ENCODE results near the gene PYCR2.
A peak's percentile ranks its signal among the peaks of the same experiment; 100 is the strongest.

The PYCR2 gene

GRCh38 chr1:225886159-225887029 lies 37.7 kb downstream of the PYCR2 start:
- CTCF ChIA-PET = interaction anchor here (0.7 kb wide), 1 partner anchor 9 kb away, joined by 5 read pairs; no protein-coding TSS in a partner anchor
- no peak for DNase-seq (ENCODE audit: low spot score)
- POLR2A ChIA-PET (ENCODE audit: low non-redundant PET) = interaction anchor here (0.5 kb wide), 1 partner anchor 106 kb away, joined by 5 read pairs; no protein-coding TSS in a partner anchor
- no peak overlapping the region for H3K27ac ChIP-seq
- TF ChIP-seq CTCF (conservative IDR thresholded peaks at IDR 0.05; ENCODE audit: low read depth) = no peak

- DNase-seq (ENCODE audit: low spot score) = no peak
- no peak for TF ChIP-seq CTCF (conservative IDR thresholded peaks at IDR 0.05; ENCODE audit: low read depth)
- ChIA-PET CTCF (no interaction called here), POLR2A (ENCODE audit: low non-redundant PET) (interaction anchor here (0.7 kb wide), 1 partner anchor 106 kb away, joined by 5 read pairs; no protein-coding TSS in a partner anchor)
- no peak overlapping the region for H3K27ac ChIP-seq
These were observed 38.7 kb downstream of the PYCR2 start for GRCh38 chr1:225885336-225885735.

- no peak for TF ChIP-seq CTCF (conservative IDR thresholded peaks at IDR 0.05; ENCODE audit: low read depth)
- peak overlapping the region; percentile 88 for H3K27ac ChIP-seq
- DNase-seq (ENCODE audit: low spot score) = no peak
- CTCF ChIA-PET = interaction anchor here (0.6 to 2.0 kb wide), 11 partner anchors 17 to 409 kb away, joined by 3 to 10 read pairs (median 4); partner anchors contain the start of gene SRP9
- POLR2A ChIA-PET (ENCODE audit: low non-redundant PET) = interaction anchor here (0.7 to 2.4 kb wide), 2 partner anchors 40 to 53 kb away, joined by 4 to 22 read pairs; partner anchors contain the start of gene PYCR2
These were observed 40.3 kb downstream of the PYCR2 start for GRCh38 chr1:225883616-225884265.

- no peak for TF ChIP-seq CTCF (conservative IDR thresholded peaks at IDR 0.05; ENCODE audit: low read depth)
These were observed 41.1 kb downstream of the PYCR2 start for GRCh38 chr1:225882694-225883615.

GRCh38 chr1:225881959-225882693 lies 41.9 kb downstream of the PYCR2 start, which contains the start of gene TMEM63A:
TMEM63A (minus strand) TSS chr1:225882380; CDS start chr1:225877580, 4,800 bp downstream.
- TF ChIP-seq CTCF (conservative IDR thresholded peaks at IDR 0.05; ENCODE audit: low read depth) = peak; percentile 50
- peak; percentile 97 for DNase-seq (ENCODE audit: low spot score)
- H3K27ac ChIP-seq = peak within 1 kb of the TSS; percentile 88
- POLR2A ChIA-PET (ENCODE audit: low non-redundant PET) = interaction anchor here (0.6 to 2.4 kb wide), 3 partner anchors 37 to 105 kb away, joined by 3 to 22 read pairs (median 5); partner anchors contain the start of genes PYCR2 and SRP9
- CTCF ChIA-PET = interaction anchor here (0.5 to 2.0 kb wide), 19 partner anchors 15 to 408 kb away, joined by 3 to 11 read pairs (median 4); partner anchors contain the start of genes PYCR2 and SRP9

More at GRCh38 chr1:225882694-225883615, 41.1 kb downstream of the PYCR2 start:
- POLR2A ChIA-PET (ENCODE audit: low non-redundant PET) = interaction anchor here (0.5 to 2.4 kb wide), 5 partner anchors 36 to 105 kb away, joined by 3 to 22 read pairs (median 5); partner anchors contain the start of genes PYCR2 and SRP9
- peak; percentile 73 for DNase-seq (ENCODE audit: low spot score)
- CTCF ChIA-PET = interaction anchor here (0.5 to 2.0 kb wide), 22 partner anchors 14 to 408 kb away, joined by 3 to 11 read pairs (median 4); partner anchors contain the start of genes PYCR2 and SRP9
- peak overlapping the region; percentile 88 for H3K27ac ChIP-seq
